Uterus (tissue), 2 donors: Measurements from ENCODE around the gene SELENOM.

Source experiments
- POLR2A ChIP-seq, 2 donors: fragments of 450-650 bp; IDR thresholded peaks; one replicate each; pipeline ENCODE4 v1.6.1; 2016; ENCODE audit warnings: antibody characterized with exemption in 2 of 2, mild to moderate bottlenecking in 1 of 2, moderate library complexity in 1 of 2
- TF ChIP-seq, protein P1 (sequence below), 4 experiments: fragments of 200-600 bp in 2 of 4; fragments of 450-650 bp in 2 of 4; sonication (generic) in 2 of 4; IDR thresholded peaks; one replicate each; pipeline ENCODE4 v1.5.1; 2016 to 2019; ENCODE audit warnings: antibody characterized with exemption in 4 of 4, mild to moderate bottlenecking in 2 of 4, moderate library complexity in 1 of 4

DNA sequence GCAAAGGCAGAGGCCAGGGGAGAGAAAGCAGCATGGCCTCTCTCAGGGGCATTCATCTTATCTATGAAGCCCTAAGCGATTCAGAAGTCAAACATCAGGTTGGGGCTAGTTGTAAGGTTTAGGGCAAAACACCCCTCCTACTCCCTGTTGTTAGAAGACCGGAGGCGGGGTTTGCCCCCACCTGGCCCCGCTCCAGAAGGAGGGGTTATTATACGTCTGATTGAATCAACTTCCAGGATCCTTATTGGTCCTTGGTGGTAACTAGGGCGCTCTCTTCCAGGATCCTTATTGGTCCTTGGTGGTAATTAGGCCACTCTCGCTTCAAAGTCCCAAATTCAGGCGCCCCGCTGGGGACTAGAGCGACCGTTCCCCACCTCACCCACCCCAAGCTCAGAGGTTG, 38.4 kb downstream of the SELENOM start:
- TF ChIP-seq, protein P1, sequence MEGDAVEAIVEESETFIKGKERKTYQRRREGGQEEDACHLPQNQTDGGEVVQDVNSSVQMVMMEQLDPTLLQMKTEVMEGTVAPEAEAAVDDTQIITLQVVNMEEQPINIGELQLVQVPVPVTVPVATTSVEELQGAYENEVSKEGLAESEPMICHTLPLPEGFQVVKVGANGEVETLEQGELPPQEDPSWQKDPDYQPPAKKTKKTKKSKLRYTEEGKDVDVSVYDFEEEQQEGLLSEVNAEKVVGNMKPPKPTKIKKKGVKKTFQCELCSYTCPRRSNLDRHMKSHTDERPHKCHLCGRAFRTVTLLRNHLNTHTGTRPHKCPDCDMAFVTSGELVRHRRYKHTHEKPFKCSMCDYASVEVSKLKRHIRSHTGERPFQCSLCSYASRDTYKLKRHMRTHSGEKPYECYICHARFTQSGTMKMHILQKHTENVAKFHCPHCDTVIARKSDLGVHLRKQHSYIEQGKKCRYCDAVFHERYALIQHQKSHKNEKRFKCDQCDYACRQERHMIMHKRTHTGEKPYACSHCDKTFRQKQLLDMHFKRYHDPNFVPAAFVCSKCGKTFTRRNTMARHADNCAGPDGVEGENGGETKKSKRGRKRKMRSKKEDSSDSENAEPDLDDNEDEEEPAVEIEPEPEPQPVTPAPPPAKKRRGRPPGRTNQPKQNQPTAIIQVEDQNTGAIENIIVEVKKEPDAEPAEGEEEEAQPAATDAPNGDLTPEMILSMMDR (IDR thresholded peaks at IDR 0.05), result no peak
- no peak for TF ChIP-seq POLR2A (IDR thresholded peaks at IDR 0.05)
